Measurements from ENCODE around the gene PIGR. TPM values are rescaled to one million over a fixed set of nuclear protein-coding genes. Genes with fewer than 3 reads are reported as not detected.

PIGR gene
- total and polyA plus RNA-seq, 2 donors (not counting 3 experiments of a cell fraction or from before 2014, with no cell fraction given), result not detected

DNA sequence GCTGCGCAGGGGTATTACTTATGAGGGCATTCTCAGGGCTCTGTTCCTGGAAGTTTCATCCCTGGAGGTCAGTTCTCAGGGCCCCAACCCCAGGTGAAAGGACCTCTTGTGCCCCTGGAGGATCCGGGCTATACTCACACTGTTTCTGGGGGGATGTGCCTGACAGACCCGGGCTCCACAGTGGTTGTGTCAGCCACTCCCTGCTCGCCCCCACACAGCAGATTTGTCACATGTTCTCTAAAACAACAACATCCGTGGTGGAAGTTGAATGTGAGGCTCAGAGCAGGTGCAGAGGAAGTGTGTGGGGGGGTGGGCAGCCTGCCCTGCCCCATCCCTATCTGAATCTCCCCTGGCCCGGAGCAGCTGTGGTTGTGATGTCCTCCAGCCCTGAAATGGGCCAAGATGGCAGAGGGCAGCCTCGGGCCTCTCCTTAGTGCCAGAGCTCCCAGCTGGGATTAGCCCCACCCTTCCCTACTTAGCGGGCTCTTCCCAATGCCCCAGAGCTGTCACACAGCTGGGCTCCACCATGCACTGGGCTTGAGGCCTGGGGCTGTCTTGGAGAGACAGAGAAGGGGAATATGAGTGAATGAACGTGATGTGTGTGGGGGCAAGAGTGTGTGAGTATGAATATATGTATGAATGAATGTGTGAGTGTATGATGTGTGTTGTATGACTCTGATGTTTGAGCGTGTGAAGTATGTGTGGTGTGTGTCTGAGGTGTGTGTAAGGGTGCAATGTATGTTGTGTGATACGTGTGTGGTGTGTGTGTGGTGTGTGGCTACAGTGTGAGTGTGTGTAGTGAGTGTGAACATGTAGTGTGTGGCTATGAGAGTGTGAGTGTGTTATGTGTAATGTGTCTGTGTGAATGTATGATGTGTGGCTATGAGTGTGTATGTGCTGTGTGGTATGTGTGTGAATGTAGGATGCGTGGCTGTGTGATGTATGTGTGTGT, 23.0 kb downstream of the PIGR start:
- intact Hi-C loops (cut with micrococcal nuclease), result no loop called here
- Histone ChIP-seq H3K36me3 (ENCODE audit: control insufficient read depth in 2 of 2, extremely low read depth in 1 of 2, insufficient read depth in 2 of 2, low read length in 2 of 2) (no peaks in the 10 kb centered on the region), H2AFZ (ENCODE audit: low read depth, low read length) (no peak overlapping the region), H3K4me2 (ENCODE audit: insufficient read depth, low read length) (no peak overlapping the region), H3K27me3 (ENCODE audit: control insufficient read depth in 2 of 2, insufficient read depth in 2 of 2, low read length in 2 of 2) (no peaks in the 10 kb centered on the region), H3K4me1 (ENCODE audit: control insufficient read depth, extremely low read depth, insufficient read depth, low read length) (no peaks in the 10 kb centered on the region), H3K27ac (ENCODE audit: insufficient read depth, low read depth, low read length) (no peak overlapping the region), H3K79me2 (ENCODE audit: control insufficient read depth, insufficient read depth, low read length) (no peaks in the 10 kb centered on the region), H3K9ac (replicated peaks; ENCODE audit: extremely low read depth, insufficient read depth, low read length) (no peak overlapping the region), H3K9me1 (replicated peaks; ENCODE audit: control insufficient read depth, extremely low read depth, insufficient read depth, low read length) (no peaks in the 10 kb centered on the region), H4K20me1 (replicated peaks; ENCODE audit: control insufficient read depth, extremely low read depth, insufficient read depth, low read length) (no peaks in the 10 kb centered on the region), H3K9me3 (replicated peaks; ENCODE audit: control insufficient read depth, insufficient read depth, low read length) (no peaks in the 10 kb centered on the region), H3K4me3 (replicated peaks in 1 of 3; ENCODE audit: insufficient read depth in 1 of 3, low read depth in 1 of 3, low read length in 3 of 3) (no peak overlapping the region)
- BruUV-seq (replicated peaks), result no TSS peak
- TF ChIP-seq POLR2AphosphoS5 (IDR thresholded peaks at IDR 0.05; ENCODE audit: insufficient read depth, low read depth, low read length), result no peak
- dilution Hi-C loops (cut with MboI; ENCODE audit: extremely low pct_ligation_motif_present, low sequenced_read_pairs), result no loop called here
- POLR2A ChIA-PET, result no interaction called here
- CTCF ChIA-PET, result interaction anchor here (1.4 to 2.9 kb wide), 2 partner anchors 10 to 13 kb away, joined by 5 to 13 read pairs; no protein-coding TSS in a partner anchor
- no peak for DNase-seq (ENCODE audit: low read depth, low spot score)
- no peak for FAIRE-seq

- TF ChIP-seq FOS (IDR thresholded peaks at IDR 0.05; ENCODE audit: borderline replicate concordance, insufficient read depth, low read length), result no peak
- no peak for TF ChIP-seq JUN (IDR thresholded peaks at IDR 0.05; ENCODE audit: borderline replicate concordance, insufficient read depth, insufficient read length, low read depth)
- TF ChIP-seq MAX (IDR thresholded peaks at IDR 0.05; ENCODE audit: insufficient read depth, insufficient read length), result no peak
- Histone ChIP-seq H4K20me1 (replicated peaks; ENCODE audit: control insufficient read depth, extremely low read depth, insufficient read depth, low read length) (no peaks in the 10 kb centered on the region), H3K9ac (replicated peaks; ENCODE audit: extremely low read depth, insufficient read depth, low read length) (no peak overlapping the region), H3K27ac (ENCODE audit: insufficient read depth, low read depth, low read length) (no peak overlapping the region), H3K79me2 (ENCODE audit: control insufficient read depth, insufficient read depth, low read length) (no peaks in the 10 kb centered on the region), H3K4me3 (replicated peaks in 1 of 3; ENCODE audit: insufficient read depth in 1 of 3, low read depth in 1 of 3, low read length in 3 of 3) (no peak overlapping the region), H3K36me3 (ENCODE audit: control insufficient read depth in 2 of 2, extremely low read depth in 1 of 2, insufficient read depth in 2 of 2, low read length in 2 of 2) (no peaks in the 10 kb centered on the region), H2AFZ (ENCODE audit: low read depth, low read length) (no peak overlapping the region), H3K4me2 (ENCODE audit: insufficient read depth, low read length) (no peak overlapping the region), H3K9me1 (replicated peaks; ENCODE audit: control insufficient read depth, extremely low read depth, insufficient read depth, low read length) (no peaks in the 10 kb centered on the region), H3K9me3 (replicated peaks; ENCODE audit: control insufficient read depth, insufficient read depth, low read length) (no peaks in the 10 kb centered on the region), H3K4me1 (ENCODE audit: control insufficient read depth, extremely low read depth, insufficient read depth, low read length) (no peaks in the 10 kb centered on the region), H3K27me3 (ENCODE audit: control insufficient read depth in 2 of 2, insufficient read depth in 2 of 2, low read length in 2 of 2) (no peaks in the 10 kb centered on the region)
- ChIA-PET CTCF (interaction anchor here (1.4 to 2.9 kb wide), 2 partner anchors 10 to 14 kb away, joined by 5 to 13 read pairs; no protein-coding TSS in a partner anchor), POLR2A (no interaction called here)
- FAIRE-seq (no peak), DNase-seq (ENCODE audit: low read depth, low spot score) (no peak)
- no TSS peak for BruUV-seq (replicated peaks)
- dilution Hi-C loops (cut with MboI; ENCODE audit: extremely low pct_ligation_motif_present, low sequenced_read_pairs) (no loop called here), intact Hi-C loops (cut with micrococcal nuclease) (no loop called here)
These were observed 23.7 kb downstream of the PIGR start for GRCh38 chr1:206922524-206922923.

All from endothelial cell of umbilical vein (primary cell).